HG03196 (cell line): ENCODE data around the gene FKTN.
A peak's percentile ranks its signal among the peaks of the same experiment; 100 is the strongest.
"Not testable (repeated sequence)": the region's sequence is repeated elsewhere in the genome, so short reads cannot be mapped to it uniquely, and the experiment has no call there.

Experiments
- ATAC-seq: cut with Tn5 transposase; IDR thresholded peaks from one replicate; pipeline ENCODE4 v1.9.1; 2021; ENCODE audit not compliant: unreplicated experiment

FKTN gene

GRCh38 chr9:105557804-105558610 lies at the start of gene FKTN:
FKTN (plus strand) TSS chr9:105558131; CDS start chr9:105575033, 16,902 bp downstream.
- peak; percentile 93 for ATAC-seq

DNA sequence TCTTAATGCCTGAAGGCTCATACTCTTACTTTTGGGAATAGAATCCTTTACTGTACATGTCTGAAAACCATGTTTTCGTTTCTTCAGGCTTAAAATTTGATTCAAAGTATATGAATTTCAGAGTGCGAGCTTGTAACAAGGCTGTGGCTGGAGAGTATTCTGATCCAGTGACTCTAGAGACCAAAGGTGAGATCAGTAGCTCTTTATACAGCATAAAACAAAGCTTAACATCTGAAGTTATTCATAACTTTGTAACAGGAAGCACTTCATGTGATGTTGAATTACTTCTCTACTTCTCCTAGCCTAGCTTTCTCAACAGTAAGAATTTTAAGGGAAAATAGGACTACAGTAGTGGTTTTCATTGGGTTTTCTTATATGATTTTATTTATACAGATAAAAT lies 49.4 kb upstream of the FKTN start:
- no peak for ATAC-seq

GRCh38 chr9:105510024-105510423 lies 47.9 kb upstream of the FKTN start:
- peak; percentile 79 for ATAC-seq

DNA sequence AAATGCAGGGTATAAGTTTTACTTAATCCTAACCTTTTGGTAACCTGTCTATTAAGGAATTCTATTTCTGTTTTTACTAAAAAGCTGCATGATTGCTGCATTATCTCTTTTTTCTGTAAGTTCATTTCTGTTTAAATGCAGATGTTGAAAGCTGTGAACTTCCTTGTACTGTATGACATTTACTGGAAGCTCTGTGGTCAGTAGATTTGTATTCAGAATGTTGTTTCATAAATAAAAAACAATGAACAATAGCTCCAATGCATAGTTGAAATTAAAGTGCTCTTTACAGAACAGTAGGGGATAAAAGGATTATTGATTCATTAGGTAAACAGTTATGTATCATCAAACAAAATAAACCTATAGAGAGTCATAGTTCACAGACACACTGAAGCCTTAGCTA lies 46.5 kb upstream of the FKTN start:
- no peak for ATAC-seq

- ATAC-seq: no peak
Observed at GRCh38 chr9:105515811-105516413, 42.0 kb upstream of the FKTN start.

DNA sequence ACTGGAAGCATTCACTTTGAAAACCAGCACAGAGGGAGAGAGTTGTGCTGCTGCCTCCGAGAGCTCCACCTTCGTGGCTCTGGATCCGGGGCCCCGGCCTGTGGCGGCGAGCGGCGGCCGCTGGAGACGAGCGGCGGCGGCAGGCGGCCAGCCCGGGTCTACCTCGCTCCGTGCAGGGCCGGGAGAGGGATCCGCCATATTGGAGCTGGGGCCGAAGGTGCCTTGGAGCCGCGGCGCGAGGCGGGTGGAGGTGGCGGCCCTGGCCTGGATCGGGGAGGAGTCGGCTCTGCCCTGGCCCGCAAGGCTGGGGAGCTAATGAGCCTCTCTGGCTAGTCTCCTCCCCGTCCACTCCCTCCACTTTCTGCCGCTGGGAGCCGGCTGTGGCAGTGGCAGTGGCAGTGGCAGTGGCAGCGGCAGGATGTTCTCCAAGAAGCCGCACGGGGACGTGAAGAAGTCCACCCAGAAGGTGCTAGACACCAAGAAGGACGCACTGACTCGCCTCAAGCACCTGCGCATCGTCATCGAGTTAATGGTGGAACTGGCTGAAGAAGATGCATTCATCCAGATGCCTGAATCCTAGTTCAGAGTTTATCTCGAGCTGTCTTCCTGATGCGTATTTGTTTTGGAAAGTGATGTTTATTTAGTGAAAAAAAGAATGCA lies 38.1 kb upstream of the FKTN start:
- ATAC-seq: peak; percentile 64

DNA sequence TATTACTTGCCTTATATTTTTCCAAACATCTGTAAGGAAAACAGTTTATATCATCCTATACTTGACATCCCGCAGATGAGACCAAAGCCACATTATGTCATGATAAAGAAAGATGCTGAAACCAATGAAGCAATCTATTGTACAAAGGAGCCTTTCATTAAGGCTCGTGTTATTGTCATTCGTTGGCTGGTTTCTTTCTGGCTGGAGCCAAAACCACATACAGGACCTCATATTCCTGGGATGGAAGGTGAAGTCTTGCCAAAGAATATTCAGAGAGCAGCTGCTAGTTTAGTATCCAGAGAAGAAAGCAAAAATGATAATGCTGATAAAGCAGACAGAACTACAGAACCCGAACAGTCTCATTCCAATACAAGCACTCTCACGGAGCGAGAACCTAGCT lies 36.9 kb upstream of the FKTN start:
- not testable (repeated sequence) for ATAC-seq

- ATAC-seq: peak; percentile 76
Observed at GRCh38 chr9:105522618-105523385, 35.1 kb upstream of the FKTN start.

GRCh38 chr9:105531530-105531929 lies 26.4 kb upstream of the FKTN start:
- no peak for ATAC-seq

DNA sequence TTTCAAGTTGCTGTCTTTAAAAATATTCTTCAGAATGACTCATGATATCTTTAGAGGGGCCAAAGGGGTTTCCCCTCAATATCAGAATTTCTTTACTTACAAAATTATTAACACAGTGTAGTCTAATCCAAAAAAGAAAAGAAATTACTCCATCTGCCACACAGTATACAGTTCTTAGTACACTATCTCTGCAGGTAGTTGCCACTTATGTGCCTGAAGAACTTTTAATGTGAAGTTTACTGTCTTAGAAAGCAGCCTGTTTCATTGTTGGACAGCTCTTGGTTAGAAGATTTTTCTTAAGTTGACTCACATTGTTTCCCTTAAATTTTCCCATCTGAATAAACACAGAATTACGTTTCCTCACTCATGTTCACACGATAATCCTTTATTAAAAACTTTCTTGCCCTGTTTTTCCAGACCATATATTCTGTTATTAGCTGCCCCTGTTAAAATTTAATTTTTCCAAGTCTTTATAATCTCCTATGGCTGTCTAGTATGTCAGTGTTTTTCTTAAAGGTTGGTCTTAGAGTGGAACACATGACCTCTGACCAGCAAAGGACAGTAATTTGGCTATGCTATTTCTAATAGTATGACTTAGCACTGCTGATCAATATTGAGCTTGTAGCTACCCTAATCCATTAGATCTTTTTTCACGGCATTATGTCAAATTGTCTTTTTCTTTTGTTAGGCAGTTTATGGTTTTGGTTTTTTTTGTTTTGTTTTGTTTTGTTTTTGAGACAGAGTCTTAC lies 21.8 kb upstream of the FKTN start:
- ATAC-seq: peak; percentile 52

DNA sequence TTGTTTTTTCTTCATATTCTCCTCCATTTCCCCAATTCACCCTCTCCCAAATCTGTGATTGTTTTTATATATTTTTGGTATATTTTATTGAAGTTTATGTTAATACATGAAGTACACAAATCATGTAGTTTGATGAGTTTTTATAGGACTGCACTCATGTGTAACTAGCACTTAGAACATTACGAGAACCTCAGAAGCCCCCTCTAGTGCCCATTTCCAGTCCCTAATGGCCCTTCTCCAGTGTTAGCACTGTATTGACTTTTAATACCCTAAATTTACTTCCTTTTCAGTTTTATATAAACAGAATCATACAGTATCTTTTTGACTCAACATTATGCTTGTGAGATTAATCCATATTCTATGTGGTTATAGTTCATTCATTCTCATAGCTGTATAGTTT lies 18.5 kb upstream of the FKTN start:
- no peak for ATAC-seq

GRCh38 chr9:105541838-105542237 lies 16.1 kb upstream of the FKTN start:
- peak; percentile 92 for ATAC-seq

DNA sequence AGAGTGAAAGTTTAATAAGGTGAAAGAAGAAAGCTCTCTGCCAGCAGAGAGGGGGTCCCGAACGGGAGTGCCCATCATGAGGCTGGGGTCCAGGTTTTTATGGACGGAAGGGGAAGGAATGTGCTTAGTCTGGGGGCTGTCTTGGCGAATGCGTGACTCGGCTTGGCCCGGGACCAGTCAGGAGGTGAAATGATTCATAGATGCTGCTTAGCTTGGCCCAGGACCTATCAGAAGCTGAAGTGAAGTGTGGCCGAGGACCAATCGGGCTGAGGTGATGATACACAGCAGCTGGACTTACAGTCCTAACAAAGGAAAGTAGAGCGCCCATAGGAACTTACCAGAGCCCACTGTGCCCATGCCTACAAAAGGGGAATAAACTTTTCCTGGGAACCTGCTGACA lies 3.9 kb upstream of the FKTN start:
- no peak for ATAC-seq

GRCh38 chr9:105572455-105572854 lies 14.5 kb downstream of the FKTN start:
- no peak for ATAC-seq

GRCh38 chr9:105579952-105580351 lies 22.0 kb downstream of the FKTN start:
- ATAC-seq: not testable (repeated sequence)

DNA sequence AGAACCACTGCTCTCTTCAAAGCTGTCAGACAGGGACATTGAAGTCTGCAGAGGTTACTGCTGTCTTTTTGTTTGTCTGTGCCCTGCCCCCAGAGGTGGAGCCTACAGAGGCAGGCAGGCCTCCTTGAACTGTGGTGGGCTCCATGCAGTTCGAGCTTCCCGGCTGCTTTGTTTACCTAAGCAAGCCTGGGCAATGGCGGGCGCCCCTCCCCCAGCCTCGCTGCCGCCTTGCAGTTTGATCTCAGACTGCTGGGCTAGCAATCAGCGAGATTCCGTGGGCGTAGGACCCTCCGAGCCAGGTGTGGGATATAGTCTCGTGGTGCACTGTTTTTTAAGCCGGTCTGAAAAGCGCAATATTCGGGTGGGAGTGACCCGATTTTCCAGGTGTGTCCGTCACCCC lies 23.6 kb downstream of the FKTN start:
- not testable (repeated sequence) for ATAC-seq

DNA sequence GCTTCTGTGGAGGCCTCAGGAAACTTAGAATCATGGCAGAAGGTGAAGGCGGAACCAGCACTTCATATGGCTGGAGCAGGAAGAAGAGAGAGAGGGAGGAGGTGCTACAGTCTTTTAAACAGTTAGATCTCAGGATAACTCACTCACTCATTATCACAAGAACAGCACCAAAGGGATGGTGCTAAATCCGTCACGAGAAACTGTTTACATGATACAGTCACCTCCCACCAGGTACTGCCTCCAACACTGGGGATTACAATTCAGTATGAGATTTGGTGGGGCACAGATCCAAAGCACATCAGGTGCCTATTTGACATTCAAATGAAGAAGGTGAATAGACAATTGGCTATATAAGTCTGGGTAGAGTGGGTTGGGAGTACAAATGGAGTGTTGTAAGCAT lies 35.2 kb downstream of the FKTN start:
- ATAC-seq: no peak

DNA sequence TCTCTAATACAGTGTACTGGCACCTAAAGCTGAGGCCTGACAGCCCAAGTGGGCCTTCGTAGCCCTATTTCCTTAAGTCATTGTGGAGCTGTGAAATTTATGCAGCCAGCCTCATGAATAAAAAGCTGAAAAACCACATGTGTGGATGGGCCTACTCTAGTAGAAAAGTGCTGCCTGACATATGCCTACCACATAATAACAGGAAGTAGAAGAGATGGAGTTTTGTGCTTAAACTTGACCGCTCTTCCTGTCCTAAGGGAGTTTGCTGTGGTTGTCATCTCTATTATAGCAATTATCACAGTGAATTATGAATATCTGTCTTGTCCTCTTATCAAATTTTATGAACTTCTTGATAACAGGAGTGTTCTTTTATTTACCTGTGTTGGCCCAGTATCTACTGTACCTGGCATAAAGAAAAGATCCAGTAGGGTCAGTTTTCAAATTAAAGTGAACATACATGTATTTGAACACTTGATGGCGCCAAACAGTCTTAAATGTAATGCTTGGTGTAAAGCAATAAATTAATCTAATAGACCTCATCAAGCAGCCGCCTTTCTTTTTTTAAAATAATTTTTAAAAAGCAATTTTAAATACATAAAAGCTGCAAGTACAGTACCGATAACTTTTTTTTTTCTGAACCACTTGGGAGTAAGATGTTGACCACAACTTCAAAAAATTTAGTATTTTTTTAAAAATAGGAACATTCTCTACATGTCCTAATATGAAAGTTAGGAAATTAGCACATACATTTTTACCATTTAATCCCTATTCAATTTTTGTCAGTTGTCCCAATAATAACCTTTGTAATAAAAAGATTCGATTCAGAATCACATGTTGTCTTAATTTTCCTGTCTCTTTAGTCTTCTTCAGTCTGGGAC lies 51.0 kb downstream of the FKTN start:
- no peak for ATAC-seq

GRCh38 chr9:105621001-105621400 lies 63.1 kb downstream of the FKTN start:
- no peak for ATAC-seq

GRCh38 chr9:105625088-105625487 lies 67.2 kb downstream of the FKTN start:
- ATAC-seq: no peak
